ENCODE data around the gene HLCS.

The HLCS gene

DNA sequence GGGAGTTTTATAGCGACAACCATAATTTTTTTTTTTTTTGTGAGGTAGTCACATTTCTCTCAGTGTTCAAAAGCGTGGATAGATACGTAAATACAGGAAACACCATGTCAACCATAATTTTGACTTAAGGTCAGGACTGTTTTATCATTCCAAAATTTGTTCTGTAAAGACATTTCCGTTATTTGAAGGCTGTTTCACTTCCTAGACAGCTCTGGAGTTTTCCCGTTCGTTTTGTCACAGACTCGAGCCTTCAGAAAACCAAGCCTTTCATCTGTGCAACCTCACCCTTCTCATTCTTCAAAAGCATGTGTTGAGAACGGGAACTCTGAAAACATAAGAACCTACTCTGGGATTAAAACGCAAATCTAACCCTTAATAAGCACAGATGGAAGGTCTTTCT, 249.6 kb downstream of the HLCS start:
- no peak overlapping the region for H3K4me3 Mint-ChIP-seq
- no peak overlapping the region for H3K27ac Mint-ChIP-seq
- H3K27me3 Mint-ChIP-seq: peaks cover 60% of the 10 kb centered on the region
- no peaks in the 10 kb centered on the region for H3K36me3 Mint-ChIP-seq
- CTCF ChIA-PET: no interaction called here
- H3K4me1 Mint-ChIP-seq: no peaks in the 10 kb centered on the region
- H3K9me3 Mint-ChIP-seq: no peaks in the 10 kb centered on the region
- no peak for DNase-seq

DNA sequence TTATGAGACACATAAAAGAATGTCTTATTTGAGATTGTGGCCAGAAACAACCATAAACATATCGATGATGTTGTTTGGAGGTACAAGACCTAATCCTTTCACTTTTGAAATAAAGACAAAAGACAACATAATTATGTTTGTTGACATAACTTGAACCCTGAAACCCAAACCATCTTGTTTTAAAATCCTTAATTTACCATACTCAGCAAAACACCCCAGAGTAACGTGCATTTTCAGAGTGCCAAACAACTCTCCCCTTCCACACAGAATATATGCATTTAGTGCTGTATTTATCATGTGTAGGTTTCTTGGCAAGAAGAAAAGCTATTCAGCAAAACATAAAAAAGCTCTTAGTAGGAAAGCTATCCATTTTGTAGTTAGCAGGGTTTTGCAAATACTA, 250.1 kb downstream of the HLCS start:
- peaks cover 62% of the 10 kb centered on the region for H3K27me3 Mint-ChIP-seq
- no peaks in the 10 kb centered on the region for H3K9me3 Mint-ChIP-seq

DNA sequence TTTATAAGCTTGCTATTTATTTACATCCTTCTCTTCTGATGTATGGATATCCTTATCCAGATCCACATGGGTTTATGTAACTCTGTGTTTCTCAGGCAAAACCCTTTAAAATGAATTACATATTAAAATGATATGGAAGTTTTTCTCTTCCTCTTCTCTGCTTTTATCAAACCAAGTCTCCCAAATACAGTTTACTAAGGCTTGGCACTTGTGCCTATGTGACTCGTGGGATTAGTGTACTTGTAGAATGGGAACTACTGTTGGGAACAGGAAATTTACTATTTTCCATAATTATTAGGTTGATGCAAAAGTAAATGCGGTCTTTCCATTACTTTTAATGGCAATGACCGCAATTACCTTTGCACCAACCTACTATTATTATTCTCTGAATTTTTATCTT, 252.7 kb downstream of the HLCS start:
- peaks cover 76% of the 10 kb centered on the region for H3K27me3 Mint-ChIP-seq
- CTCF ChIA-PET: no interaction called here
- peaks cover 3% of the 10 kb centered on the region for H3K4me1 Mint-ChIP-seq

More for the DNA sequence above, 250.1 kb downstream of the HLCS start:
- Mint-ChIP-seq H3K4me3 (no peak overlapping the region), H3K27ac (no peak overlapping the region), H3K36me3 (no peaks in the 10 kb centered on the region), H3K4me1 (no peaks in the 10 kb centered on the region)
- CTCF ChIA-PET: no interaction called here
- no peak for DNase-seq

DNA sequence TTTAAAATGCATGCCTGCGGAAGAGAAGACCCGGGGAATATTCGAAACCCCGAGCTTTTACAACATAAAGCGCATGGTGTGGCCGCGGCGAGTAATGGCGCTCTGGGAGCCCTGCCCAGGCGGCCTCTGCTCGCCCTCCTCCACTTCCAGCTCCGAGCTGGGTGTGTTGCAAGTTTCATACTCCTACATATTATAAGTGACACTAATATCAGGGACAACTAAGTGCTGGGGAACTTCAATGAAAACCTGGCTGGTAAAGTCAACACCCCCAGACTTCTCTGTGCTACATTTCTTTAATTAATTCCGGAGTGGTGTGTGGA, 255.8 kb downstream of the HLCS start:
- DNase-seq: no peak
- CTCF ChIA-PET: interaction anchor here (1.6 kb wide), 1 partner anchor 47 kb away, joined by 3 read pairs; no protein-coding TSS in a partner anchor
- H3K4me1 Mint-ChIP-seq: peaks cover 24% of the 10 kb centered on the region
- H3K27ac Mint-ChIP-seq: no peak overlapping the region
- H3K36me3 Mint-ChIP-seq: peaks cover 1% of the 10 kb centered on the region
- peaks cover 87% of the 10 kb centered on the region for H3K27me3 Mint-ChIP-seq
- H3K4me3 Mint-ChIP-seq: no peak overlapping the region
- no peaks in the 10 kb centered on the region for H3K9me3 Mint-ChIP-seq

More for the DNA sequence above, 252.7 kb downstream of the HLCS start:
- no peak overlapping the region for H3K27ac Mint-ChIP-seq
- no peak for DNase-seq
- peaks cover 1% of the 10 kb centered on the region for H3K36me3 Mint-ChIP-seq
- H3K9me3 Mint-ChIP-seq: no peaks in the 10 kb centered on the region
- no peak overlapping the region for H3K4me3 Mint-ChIP-seq

DNA sequence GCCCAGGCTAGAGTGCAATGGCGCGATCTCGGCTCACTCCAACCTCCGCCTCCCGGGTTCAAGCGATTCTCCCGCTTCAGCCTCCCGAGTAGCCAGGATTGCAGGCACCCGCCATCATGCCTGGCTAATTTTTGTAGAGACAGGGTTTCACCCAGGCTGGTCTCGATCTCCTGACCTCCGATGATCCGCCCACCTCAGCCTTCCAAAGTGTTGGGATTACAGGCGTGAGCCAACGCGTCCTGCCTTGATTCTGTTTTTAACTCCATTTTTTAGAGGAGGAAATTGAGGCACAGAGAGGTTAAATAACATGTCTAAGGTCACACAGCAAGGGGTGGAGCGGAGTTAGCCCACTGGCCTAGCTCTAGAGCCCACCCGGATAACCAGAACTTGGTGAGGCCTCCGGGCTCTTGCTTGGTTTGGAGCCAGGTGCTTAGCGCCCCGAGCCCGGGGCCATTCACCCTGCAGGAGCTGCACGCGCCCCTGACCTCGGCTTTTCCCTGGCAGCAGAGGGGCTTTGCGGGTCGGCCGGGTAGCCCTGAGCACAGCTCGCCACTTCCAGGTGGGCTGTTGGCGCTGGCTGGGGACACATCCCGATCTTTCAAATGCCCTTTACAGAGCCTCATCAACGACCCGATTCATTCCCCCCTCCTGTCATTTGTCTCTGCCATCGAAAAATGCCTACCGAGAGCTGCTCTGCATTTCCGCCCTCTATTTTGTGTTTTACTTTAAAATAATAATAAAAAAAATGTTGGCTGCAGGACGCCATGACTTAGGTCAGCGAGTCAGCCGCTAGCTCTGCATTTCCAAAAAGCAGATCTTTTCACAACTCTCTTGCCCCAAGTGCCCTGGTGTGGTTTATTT, 256.4 kb downstream of the HLCS start:
- no peak for DNase-seq
- Mint-ChIP-seq H3K4me3 (no peak overlapping the region), H3K36me3 (peaks cover 1% of the 10 kb centered on the region), H3K27me3 (peaks cover 92% of the 10 kb centered on the region), H3K9me3 (no peaks in the 10 kb centered on the region), H3K27ac (peak overlapping the region; percentile 77), H3K4me1 (peaks cover 28% of the 10 kb centered on the region)
- CTCF ChIA-PET: interaction anchor here (1.6 kb wide), 1 partner anchor 46 kb away, joined by 3 read pairs; no protein-coding TSS in a partner anchor

DNA sequence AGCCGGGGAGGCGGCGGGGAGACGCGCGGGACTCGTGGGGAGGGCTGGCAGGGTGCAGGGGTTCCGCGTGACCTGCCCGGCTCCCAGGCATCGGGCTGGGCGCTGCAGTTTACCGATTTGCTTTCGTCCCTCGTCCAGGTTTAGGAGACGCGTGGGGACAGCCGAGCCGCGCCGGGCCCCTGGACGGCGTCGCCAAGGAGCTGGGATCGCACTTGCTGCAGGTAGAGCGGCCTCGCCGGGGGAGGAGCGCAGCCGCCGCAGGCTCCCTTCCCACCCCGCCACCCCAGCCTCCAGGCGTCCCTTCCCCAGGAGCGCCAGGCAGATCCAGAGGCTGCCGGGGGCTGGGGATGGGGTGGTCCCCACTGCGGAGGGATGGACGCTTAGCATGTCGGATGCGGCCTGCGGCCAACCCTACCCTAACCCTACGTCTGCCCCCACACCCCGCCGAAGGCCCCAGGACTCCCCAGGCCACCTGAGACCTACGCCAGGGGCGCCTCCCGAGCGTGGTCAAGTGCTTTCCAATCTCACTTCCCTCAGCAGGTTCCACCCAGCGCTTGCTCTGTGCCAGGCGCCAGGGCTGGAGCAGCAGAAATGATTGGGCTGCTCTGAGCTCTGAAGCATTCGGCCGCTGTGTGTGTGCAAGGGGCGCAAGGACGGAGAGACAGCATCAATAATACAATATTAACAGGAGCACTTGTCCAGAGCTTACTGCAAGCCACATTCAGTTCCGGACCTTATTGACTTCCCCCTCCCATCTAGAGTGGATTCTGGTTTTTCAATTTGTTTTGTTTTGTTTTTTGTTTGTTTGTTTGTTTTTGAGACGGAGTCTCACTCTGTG, 257.2 kb downstream of the HLCS start:
- Mint-ChIP-seq H3K27ac (peak overlapping the region; percentile 77), H3K4me3 (no peak overlapping the region), H3K4me1 (peaks cover 31% of the 10 kb centered on the region), H3K27me3 (peaks cover 92% of the 10 kb centered on the region), H3K36me3 (peaks cover 1% of the 10 kb centered on the region), H3K9me3 (no peaks in the 10 kb centered on the region)
- CTCF ChIA-PET: interaction anchor here (1.6 kb wide), 1 partner anchor 45 kb away, joined by 3 read pairs; no protein-coding TSS in a partner anchor
- no peak for DNase-seq

DNA sequence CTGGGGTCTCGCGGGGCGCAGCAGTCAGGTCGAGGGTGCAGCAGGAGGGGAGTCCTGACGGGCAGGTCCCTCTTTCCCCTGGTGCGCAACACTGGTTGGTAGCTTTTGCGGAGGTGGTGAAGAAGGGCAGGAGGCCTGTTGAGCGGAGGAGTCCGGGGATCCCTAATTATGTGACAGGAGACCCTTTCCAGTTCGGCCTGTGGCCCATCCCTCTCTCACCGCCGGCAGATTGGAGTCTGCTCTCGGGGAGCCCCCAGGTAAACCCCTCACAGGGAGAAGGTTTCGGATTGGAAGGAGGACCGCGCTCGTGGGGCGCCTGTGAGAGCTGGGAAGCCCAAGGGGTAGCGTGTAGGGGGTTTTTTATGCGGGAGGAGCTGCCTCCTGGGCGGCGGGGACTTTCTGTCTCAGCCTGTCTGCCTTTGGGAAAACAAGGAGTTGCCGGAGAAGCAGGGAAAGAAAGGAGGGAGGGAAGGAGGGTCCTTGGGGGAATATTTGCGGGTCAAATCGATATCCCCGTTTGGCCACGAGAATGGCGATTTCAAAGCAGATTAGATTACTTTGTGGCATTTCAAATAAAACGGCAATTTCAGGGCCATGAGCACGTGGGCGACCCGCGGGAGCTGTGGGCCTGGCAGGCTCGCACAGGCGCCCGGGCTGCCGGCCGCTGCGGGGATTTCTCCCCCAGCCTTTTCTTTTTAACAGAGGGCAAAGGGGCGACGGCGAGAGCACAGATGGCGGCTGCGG, 258.0 kb downstream of the HLCS start:
- Mint-ChIP-seq H3K27ac (peak overlapping the region; percentile 37), H3K4me3 (no peak overlapping the region), H3K4me1 (peaks cover 33% of the 10 kb centered on the region), H3K9me3 (no peaks in the 10 kb centered on the region), H3K36me3 (peaks cover 1% of the 10 kb centered on the region), H3K27me3 (peaks cover 97% of the 10 kb centered on the region)
- CTCF ChIA-PET: no interaction called here
- no peak for DNase-seq

DNA sequence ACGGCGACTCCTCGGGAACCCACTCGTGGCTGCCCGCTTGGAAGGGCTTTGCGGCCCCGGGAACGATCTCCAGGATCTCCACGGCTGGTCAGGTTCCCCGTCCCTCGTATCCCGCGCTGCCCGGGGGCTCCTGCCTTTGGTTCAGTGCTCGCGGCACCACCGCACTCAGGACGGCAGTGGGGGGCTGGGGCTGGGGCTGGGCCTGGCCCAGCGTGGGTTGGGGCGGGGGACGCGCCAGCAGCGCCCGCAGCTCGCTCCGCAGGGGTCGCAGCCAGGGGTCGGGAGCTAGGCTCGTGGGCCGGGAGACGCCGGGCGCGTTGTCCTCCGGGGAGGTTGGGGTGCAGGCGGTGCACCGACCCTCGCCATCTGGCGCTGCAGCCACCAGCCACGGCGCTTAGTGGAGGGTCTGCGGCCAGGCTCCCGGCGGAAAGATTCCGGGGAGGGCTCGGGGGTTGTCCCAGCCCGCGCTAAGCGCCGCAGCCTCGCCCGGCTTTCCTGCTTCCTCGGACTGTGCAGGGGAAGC, 258.6 kb downstream of the HLCS start:
- no peak overlapping the region for H3K4me3 Mint-ChIP-seq
- H3K27ac Mint-ChIP-seq: no peak overlapping the region
- no peaks in the 10 kb centered on the region for H3K9me3 Mint-ChIP-seq
- peaks cover 98% of the 10 kb centered on the region for H3K27me3 Mint-ChIP-seq
- CTCF ChIA-PET: no interaction called here
- DNase-seq: no peak
- peaks cover 1% of the 10 kb centered on the region for H3K36me3 Mint-ChIP-seq
- peaks cover 33% of the 10 kb centered on the region for H3K4me1 Mint-ChIP-seq

DNA sequence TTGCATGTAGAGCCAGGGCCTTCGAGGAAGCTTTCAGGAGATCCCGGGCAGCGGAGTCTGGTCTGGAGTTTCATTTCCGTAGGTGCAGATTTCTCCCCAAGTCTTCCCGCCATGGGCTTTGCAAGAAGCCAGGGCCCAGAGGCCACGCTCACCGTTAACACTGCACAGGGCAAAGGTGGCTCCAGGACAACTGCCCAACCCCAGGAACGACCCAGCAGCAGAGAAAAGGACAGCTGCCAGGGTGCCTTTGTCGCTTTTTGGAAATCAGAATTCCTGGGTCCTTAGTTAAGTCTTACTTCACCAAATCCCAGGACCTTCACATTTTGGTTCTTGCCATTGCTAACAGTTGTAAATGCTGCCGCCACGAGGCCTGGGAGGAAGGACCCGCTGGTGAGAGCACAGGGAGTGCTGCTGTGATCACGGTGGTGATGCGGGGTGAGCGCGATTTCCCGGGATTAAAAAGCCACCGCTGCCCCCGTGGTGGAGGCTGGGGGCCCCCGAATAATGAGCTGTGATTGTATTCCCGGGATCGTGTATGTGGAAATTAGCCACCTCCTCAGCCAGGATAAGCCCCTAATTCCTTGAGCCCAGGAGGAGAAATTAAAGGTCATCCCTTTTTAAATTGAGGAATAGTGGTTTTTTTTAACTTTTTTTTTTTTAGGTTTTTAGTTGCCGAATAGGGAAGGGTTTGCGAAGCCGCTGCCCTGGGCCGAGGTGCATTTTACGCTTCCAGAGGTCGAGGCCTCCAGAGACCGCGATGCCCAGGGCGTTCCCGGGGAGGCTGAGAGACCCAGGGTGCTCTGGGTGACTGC, 259.3 kb downstream of the HLCS start:
- peak overlapping the region; percentile 42 for H3K27ac Mint-ChIP-seq
- H3K4me1 Mint-ChIP-seq: peaks cover 33% of the 10 kb centered on the region
- peaks cover 1% of the 10 kb centered on the region for H3K36me3 Mint-ChIP-seq
- H3K9me3 Mint-ChIP-seq: no peaks in the 10 kb centered on the region
- DNase-seq: no peak
- no peak overlapping the region for H3K4me3 Mint-ChIP-seq
- peaks cover 98% of the 10 kb centered on the region for H3K27me3 Mint-ChIP-seq
- CTCF ChIA-PET: no interaction called here

DNA sequence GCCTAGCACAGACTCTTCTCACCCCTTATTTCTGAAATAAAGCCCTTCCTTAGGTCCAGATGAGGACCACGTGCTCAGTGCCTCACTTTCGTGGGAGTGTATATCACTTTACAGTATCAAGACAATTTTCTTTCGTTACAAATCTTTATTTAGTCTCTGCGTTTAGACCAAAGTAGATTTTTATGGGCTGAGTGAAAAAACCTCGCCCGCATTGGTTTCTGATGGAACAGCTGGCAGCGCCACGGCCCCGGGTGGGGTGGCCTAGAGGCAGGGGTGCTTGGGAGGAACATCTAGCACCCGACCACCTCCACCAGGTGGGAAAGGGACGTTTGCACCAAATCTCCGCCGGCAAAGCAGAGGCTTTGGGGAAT, 260.0 kb downstream of the HLCS start:
- no peak overlapping the region for H3K4me3 Mint-ChIP-seq
- no peaks in the 10 kb centered on the region for H3K9me3 Mint-ChIP-seq
- peaks cover 100% of the 10 kb centered on the region for H3K27me3 Mint-ChIP-seq
- DNase-seq: no peak
- H3K4me1 Mint-ChIP-seq: peaks cover 38% of the 10 kb centered on the region
- peak overlapping the region; percentile 42 for H3K27ac Mint-ChIP-seq
- peaks cover 1% of the 10 kb centered on the region for H3K36me3 Mint-ChIP-seq
- CTCF ChIA-PET: no interaction called here

GRCh38 chr21:36705679-36706481, 260.6 kb downstream of the HLCS start:
- DNase-seq: no peak
- Mint-ChIP-seq H3K27me3 (peaks cover 100% of the 10 kb centered on the region), H3K4me3 (no peak overlapping the region), H3K9me3 (no peaks in the 10 kb centered on the region), H3K36me3 (peaks cover 1% of the 10 kb centered on the region), H3K4me1 (peaks cover 39% of the 10 kb centered on the region), H3K27ac (no peak overlapping the region)
- CTCF ChIA-PET: no interaction called here

DNA sequence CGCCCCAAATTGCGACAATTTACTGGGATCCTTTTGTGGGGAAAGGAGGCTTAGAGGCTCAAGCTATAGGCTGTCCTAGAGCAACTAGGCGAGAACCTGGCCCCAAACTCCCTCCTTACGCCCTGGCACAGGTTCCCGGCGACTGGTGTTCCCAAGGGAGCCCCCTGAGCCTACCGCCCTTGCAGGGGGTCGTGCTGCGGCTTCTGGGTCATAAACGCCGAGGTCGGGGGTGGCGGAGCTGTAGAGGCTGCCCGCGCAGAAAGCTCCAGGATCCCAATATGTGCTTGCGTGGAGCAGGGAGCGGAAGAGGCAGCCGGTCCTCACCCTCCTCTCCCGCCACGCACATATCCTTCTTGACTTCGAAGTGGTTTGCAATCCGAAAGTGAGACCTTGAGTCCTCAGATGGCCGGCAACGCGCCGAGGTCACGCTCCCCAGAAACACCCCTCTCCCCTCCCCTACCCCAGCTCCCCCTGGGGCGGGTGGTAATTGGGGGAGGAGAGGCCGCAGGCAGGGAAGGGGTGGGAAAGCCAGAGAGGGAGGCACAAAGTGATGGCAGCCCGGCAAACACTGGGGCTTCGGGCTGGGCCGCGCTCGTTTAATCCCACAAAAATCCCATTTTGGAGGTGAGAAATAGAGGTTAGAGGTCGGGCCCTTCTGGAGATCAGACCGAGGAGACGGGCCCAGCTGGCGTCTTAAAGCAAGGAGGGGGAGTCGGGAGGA, 261.4 kb downstream of the HLCS start:
- Mint-ChIP-seq H3K4me3 (no peak overlapping the region), H3K36me3 (peaks cover 4% of the 10 kb centered on the region), H3K27me3 (peaks cover 100% of the 10 kb centered on the region), H3K27ac (no peak overlapping the region), H3K9me3 (no peaks in the 10 kb centered on the region), H3K4me1 (peaks cover 46% of the 10 kb centered on the region)
- CTCF ChIA-PET: no interaction called here
- no peak for DNase-seq
